SU-DHL-6 (cell line): ENCODE data around the gene CFAP410.

Source experiments
- H2AFZ ChIP-seq: fragments of 200-600 bp; sonication (generic); 2 replicates; pipeline ENCODE4 v1.6.1; 2014; ENCODE audit warnings: low read depth, mild to moderate bottlenecking, moderate library complexity, mixed read lengths, antibody characterized with exemption, low read length; ENCODE audit not compliant: severe bottlenecking
- H3F3A ChIP-seq: fragments of 200-600 bp; shearing (Covaris generic); 2 replicates; pipeline ENCODE4 v1.6.0; 2016; ENCODE audit warnings: antibody characterized with exemption, mild to moderate bottlenecking; ENCODE audit not compliant: insufficient read depth
- H3K27ac ChIP-seq: fragments of 200-600 bp; sonication (generic); 2 replicates; pipeline ENCODE4 v1.5.1; 2016; ENCODE audit warnings: low read depth, mild to moderate bottlenecking, low read length, moderate library complexity, mixed read lengths
- H3K27me3 ChIP-seq: fragments of 200-600 bp; sonication (generic), shearing (Covaris generic); 2 replicates; pipeline ENCODE4 v1.6.0; 2014; ENCODE audit warnings: mild to moderate bottlenecking, low read length
- H3K36me3 ChIP-seq: fragments of 200-600 bp; sonication (generic); 2 replicates; pipeline ENCODE4 v1.6.1; 2014; ENCODE audit warnings: mild to moderate bottlenecking, low read length, mixed read lengths
- H3K4me2 ChIP-seq: fragments of 300-600, 200-600 bp; shearing (Covaris generic), sonication (generic); 2 replicates; pipeline ENCODE4 v1.6.0; 2014; ENCODE audit warnings: low read length, low read depth, mild to moderate bottlenecking; ENCODE audit not compliant: poor library complexity, severe bottlenecking
- H3K4me3 ChIP-seq: fragments of 200-600 bp; sonication (generic); 2 replicates; pipeline ENCODE4 v1.5.1; 2014; ENCODE audit warnings: antibody characterized with exemption, low read length, mild to moderate bottlenecking, mixed read lengths; ENCODE audit not compliant: insufficient read depth, poor library complexity, severe bottlenecking
- H3K79me2 ChIP-seq: fragments of 200-600 bp; sonication (generic); 2 replicates; pipeline ENCODE4 v1.6.1; 2014; ENCODE audit warnings: mild to moderate bottlenecking, low read length, moderate library complexity; ENCODE audit not compliant: insufficient read depth
- H3K9ac ChIP-seq: fragments of 200-600 bp; sonication (generic); 2 replicates; pipeline ENCODE4 v1.7.0; 2014; ENCODE audit warnings: mild to moderate bottlenecking, low read length
- H3K9me2 ChIP-seq: fragments of 200-600 bp; sonication (generic); replicated peaks from 2 replicates; pipeline ENCODE4 v1.6.1; 2014; ENCODE audit warnings: low read length; ENCODE audit not compliant: insufficient read depth
- H3K9me3 ChIP-seq: fragments of 200-600 bp; sonication (generic); 2 replicates; pipeline ENCODE4 v1.6.1; 2014; ENCODE audit warnings: low read length, mixed read lengths; ENCODE audit not compliant: insufficient read depth
- H4K20me1 ChIP-seq: fragments of 200-600 bp; sonication (generic); 2 replicates; pipeline ENCODE4 v1.6.1; 2014; ENCODE audit warnings: low read depth, mild to moderate bottlenecking, antibody characterized with exemption, low read length, moderate library complexity, mixed read lengths
- CTCF ChIP-seq: fragments of 200-600 bp; sonication (generic); IDR thresholded peaks from one replicate; pipeline ENCODE4 v1.5.1; 2017; ENCODE audit warnings: antibody characterized with exemption, mild to moderate bottlenecking, low read length, moderate library complexity; ENCODE audit not compliant: insufficient read depth, poor library complexity, severe bottlenecking
- EZH2phosphoT487 ChIP-seq: fragments of 200-600 bp; sonication (generic), shearing (Covaris generic); conservative IDR thresholded peaks from 2 replicates; pipeline ENCODE4 v1.6.1; 2018; ENCODE audit warnings: mild to moderate bottlenecking, antibody characterized with exemption, low read length, moderate library complexity, mixed read lengths

The CFAP410 gene

GRCh38 chr21:44333509-44334328 lies 5.5 kb downstream of the CFAP410 start:
- Histone ChIP-seq H3K9me3 (no peaks in the 10 kb centered on the region), H3K36me3 (no peaks in the 10 kb centered on the region), H3K79me2 (no peaks in the 10 kb centered on the region), H3K4me2 (no peak overlapping the region), H3K4me3 (no peak overlapping the region), H4K20me1 (no peaks in the 10 kb centered on the region), H3K27ac (no peak overlapping the region), H3K9me2 (no peaks in the 10 kb centered on the region), H3K27me3 (no peaks in the 10 kb centered on the region), H3F3A (peaks cover 10% of the 10 kb centered on the region), H2AFZ (no peak overlapping the region), H3K9ac (no peak overlapping the region)
- no peak for TF ChIP-seq EZH2phosphoT487
- no peak for TF ChIP-seq CTCF

GRCh38 chr21:44332965-44333364 lies 6.2 kb downstream of the CFAP410 start:
- H3K79me2 ChIP-seq, result no peaks in the 10 kb centered on the region
- H3K4me3 ChIP-seq, result no peak overlapping the region
- TF ChIP-seq CTCF (no peak), EZH2phosphoT487 (no peak)
- H3K9me3 ChIP-seq, result no peaks in the 10 kb centered on the region
- no peak overlapping the region for H3K4me2 ChIP-seq
- H2AFZ ChIP-seq, result no peak overlapping the region
- H3K36me3 ChIP-seq, result no peaks in the 10 kb centered on the region
- H4K20me1 ChIP-seq, result no peaks in the 10 kb centered on the region
- peaks cover 6% of the 10 kb centered on the region for H3F3A ChIP-seq
- H3K27ac ChIP-seq, result no peak overlapping the region
- no peaks in the 10 kb centered on the region for H3K27me3 ChIP-seq
- no peaks in the 10 kb centered on the region for H3K9me2 ChIP-seq
- H3K9ac ChIP-seq, result no peak overlapping the region

- no peaks in the 10 kb centered on the region for H3K36me3 ChIP-seq
- no peaks in the 10 kb centered on the region; the same call in 1 of the 2 replicates for H3F3A ChIP-seq
- no peaks in the 10 kb centered on the region for H3K79me2 ChIP-seq
- H3K9me3 ChIP-seq, result no peaks in the 10 kb centered on the region
- H3K4me3 ChIP-seq, result no peak overlapping the region
- no peak overlapping the region for H3K27ac ChIP-seq
- no peak overlapping the region for H2AFZ ChIP-seq
- no peaks in the 10 kb centered on the region for H4K20me1 ChIP-seq
- no peak for TF ChIP-seq CTCF
- no peak for TF ChIP-seq EZH2phosphoT487
- H3K27me3 ChIP-seq, result no peaks in the 10 kb centered on the region
- H3K4me2 ChIP-seq, result no peak overlapping the region
- H3K9me2 ChIP-seq, result no peaks in the 10 kb centered on the region
- no peak overlapping the region for H3K9ac ChIP-seq
Measured at GRCh38 chr21:44332383-44332782, 6.8 kb downstream of the CFAP410 start.
